Liver (tissue), 10 donors: ENCODE results near the gene SUPT5H. TPM values are rescaled to one million over a fixed set of nuclear protein-coding genes. Genes with fewer than 3 reads are reported as not detected.

ENCODE experiments used
- DNase-seq: peaks from one replicate; pipeline ENCODE4 v3.0.0-alpha.2; 2017; ENCODE audit warnings: low spot score
- H3K27ac ChIP-seq, 2 donors: one replicate each; pipeline ENCODE4 v1.7.0; 2013; ENCODE audit warnings: inconsistent platforms in 2 of 2, low read length in 2 of 2, control low read depth in 1 of 2, low read depth in 1 of 2, mild to moderate bottlenecking in 1 of 2
- H3K27me3 ChIP-seq, 4 donors: one replicate each; pipeline versions ENCODE4 v1.6.1 to v1.7.0; 2013; ENCODE audit warnings: low read length in 3 of 4, inconsistent platforms in 1 of 4, mild to moderate bottlenecking in 1 of 4, moderate library complexity in 1 of 4; ENCODE audit not compliant: control insufficient read depth in 4 of 4, insufficient read depth in 4 of 4
- H3K36me3 ChIP-seq, 4 donors: one replicate each; pipeline versions ENCODE4 v1.6.1 to v1.7.0; 2013; ENCODE audit warnings: low read length in 3 of 4, mild to moderate bottlenecking in 3 of 4, low read depth in 1 of 4, moderate library complexity in 1 of 4; ENCODE audit not compliant: control insufficient read depth in 4 of 4, insufficient read depth in 3 of 4
- H3K4me1 ChIP-seq, 4 donors: one replicate each; pipeline versions ENCODE4 v1.6.1 to v1.7.0; 2013; ENCODE audit warnings: low read length in 3 of 4, mild to moderate bottlenecking in 3 of 4, moderate library complexity in 1 of 4; ENCODE audit not compliant: control insufficient read depth in 4 of 4, insufficient read depth in 4 of 4
- H3K4me3 ChIP-seq, 3 donors: one replicate each; pipeline versions ENCODE4 v1.6.1 to v1.7.0; 2013; ENCODE audit warnings: low read length in 3 of 3, control low read depth in 1 of 3, low read depth in 1 of 3, mild to moderate bottlenecking in 1 of 3
- H3K9ac ChIP-seq, 2 donors: one replicate each; pipeline ENCODE4 v1.7.0; 2013; ENCODE audit warnings: low read length in 2 of 2, mild to moderate bottlenecking in 2 of 2, moderate library complexity in 2 of 2, control low read depth in 1 of 2, low read depth in 1 of 2
- H3K9me3 ChIP-seq, 4 donors: one replicate each; pipeline versions ENCODE4 v1.6.1 to v1.7.0; 2013; ENCODE audit warnings: low read length in 3 of 4; ENCODE audit not compliant: control insufficient read depth in 4 of 4
- FOXA1 ChIP-seq: IDR thresholded peaks from 2 replicates; pipeline ENCODE4 v1.6.1; 2016; ENCODE audit warnings: antibody characterized with exemption
- FOXA2 ChIP-seq: IDR thresholded peaks from 2 replicates; pipeline ENCODE4 v1.6.1; 2016; ENCODE audit warnings: antibody characterized with exemption
- GABPA ChIP-seq, 2 donors: IDR thresholded peaks in 1 of 2; conservative IDR thresholded peaks in 1 of 2; 2 replicates each; pipeline ENCODE4 v1.6.1; 2016; ENCODE audit warnings: antibody characterized with exemption in 2 of 2, mild to moderate bottlenecking in 1 of 2, moderate library complexity in 1 of 2
- HNF4A ChIP-seq, 2 donors: conservative IDR thresholded peaks; 2 replicates each; pipeline ENCODE4 v1.6.1; 2016; ENCODE audit warnings: antibody characterized with exemption in 2 of 2, mild to moderate bottlenecking in 2 of 2
- SP1 ChIP-seq: IDR thresholded peaks from 2 replicates; pipeline ENCODE4 v1.6.1; 2018; ENCODE audit warnings: antibody characterized with exemption, mild to moderate bottlenecking
- TAF1 ChIP-seq: conservative IDR thresholded peaks from 2 replicates; pipeline ENCODE4 v1.6.1; 2016; ENCODE audit warnings: antibody characterized with exemption, mild to moderate bottlenecking
- WGBS: extraction: QIAGEN DNeasy Blood & Tissue Kit; methylation state at CpG from one replicate; pipeline ENCODE4 v1.1.7; 2013; 5-methylcytosine and 5-hydroxymethylcytosine counted together
- polyA plus RNA-seq, 2 donors: library from polyadenylated mRNA; stranded (reverse) in 1 of 2; unstranded in 1 of 2; fragments of 200-250 nt in 1 of 2; fragments of >200 nt in 1 of 2; fragmentation: Nextera tagmentation in 1 of 2; extraction: Ambion mirVana in 1 of 2; gene quantifications; one replicate each; pipeline versions ENCODE4 v1.2.1 to v1.2.3, GENCODE V29; 2013 to 2015
- small RNA-seq: library from RNA; depleted of rRNA; stranded (forward); fragments of <200 nt; gene quantifications from one replicate; pipeline ENCODE3, GENCODE V24; 2014
- total RNA-seq, 2 donors: library from RNA; depleted of rRNA; stranded (reverse); fragments of >200 nt; gene quantifications; one replicate each; pipeline ENCODE4 v1.2.3, GENCODE V29; 2014
- TF ChIP-seq, protein P1 (sequence below): IDR thresholded peaks from 2 replicates; pipeline ENCODE4 v1.6.1; 2016; ENCODE audit warnings: antibody characterized with exemption, mild to moderate bottlenecking
- donor health status: healthy.
- donor health status: healthy.
- donor health status: healthy.
- donor health status: healthy.
- donor health status: healthy.

SUPT5H gene
- total and polyA plus RNA-seq, 4 donors, result 19.3 to 52.5 (median 45.2) TPM

DNA sequence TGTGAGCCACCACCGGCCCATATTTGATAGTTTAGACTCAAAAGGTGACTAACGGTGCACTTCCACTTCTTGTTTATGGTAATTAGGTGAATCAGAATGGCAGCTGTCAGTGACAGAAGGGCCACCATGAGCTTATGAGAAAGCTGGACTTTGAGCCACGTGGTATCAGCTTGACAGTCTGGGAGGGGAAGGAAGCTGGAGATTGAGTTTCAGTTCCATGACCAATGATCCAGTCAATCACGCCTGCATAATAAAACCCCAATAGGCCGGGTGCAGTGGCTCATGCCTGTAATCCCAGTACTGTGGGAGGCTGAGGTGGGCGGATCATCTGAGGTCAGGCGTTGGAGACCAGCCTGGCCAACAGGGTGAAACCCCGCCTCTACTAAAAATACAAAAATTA, 79.1 kb downstream of the SUPT5H start:
- no peaks in the 10 kb centered on the region for H3K9me3 ChIP-seq
- H3K4me1 ChIP-seq, result no peaks in the 10 kb centered on the region
- WGBS, result 86% methylated on average over 8 of the region's 8 CpGs
- DNase-seq, result no peak
- no peak overlapping the region for H3K9ac ChIP-seq
- no peak overlapping the region for H3K4me3 ChIP-seq
- TF ChIP-seq TAF1 (no peak), HNF4A (conservative IDR thresholded peaks at IDR 0.05) (no peak), GABPA (IDR thresholded peaks at IDR 0.05 in 1 of 2, conservative IDR thresholded peaks at IDR 0.05 in 1 of 2) (no peak), SP1 (no peak)
- TF ChIP-seq, protein P1, sequence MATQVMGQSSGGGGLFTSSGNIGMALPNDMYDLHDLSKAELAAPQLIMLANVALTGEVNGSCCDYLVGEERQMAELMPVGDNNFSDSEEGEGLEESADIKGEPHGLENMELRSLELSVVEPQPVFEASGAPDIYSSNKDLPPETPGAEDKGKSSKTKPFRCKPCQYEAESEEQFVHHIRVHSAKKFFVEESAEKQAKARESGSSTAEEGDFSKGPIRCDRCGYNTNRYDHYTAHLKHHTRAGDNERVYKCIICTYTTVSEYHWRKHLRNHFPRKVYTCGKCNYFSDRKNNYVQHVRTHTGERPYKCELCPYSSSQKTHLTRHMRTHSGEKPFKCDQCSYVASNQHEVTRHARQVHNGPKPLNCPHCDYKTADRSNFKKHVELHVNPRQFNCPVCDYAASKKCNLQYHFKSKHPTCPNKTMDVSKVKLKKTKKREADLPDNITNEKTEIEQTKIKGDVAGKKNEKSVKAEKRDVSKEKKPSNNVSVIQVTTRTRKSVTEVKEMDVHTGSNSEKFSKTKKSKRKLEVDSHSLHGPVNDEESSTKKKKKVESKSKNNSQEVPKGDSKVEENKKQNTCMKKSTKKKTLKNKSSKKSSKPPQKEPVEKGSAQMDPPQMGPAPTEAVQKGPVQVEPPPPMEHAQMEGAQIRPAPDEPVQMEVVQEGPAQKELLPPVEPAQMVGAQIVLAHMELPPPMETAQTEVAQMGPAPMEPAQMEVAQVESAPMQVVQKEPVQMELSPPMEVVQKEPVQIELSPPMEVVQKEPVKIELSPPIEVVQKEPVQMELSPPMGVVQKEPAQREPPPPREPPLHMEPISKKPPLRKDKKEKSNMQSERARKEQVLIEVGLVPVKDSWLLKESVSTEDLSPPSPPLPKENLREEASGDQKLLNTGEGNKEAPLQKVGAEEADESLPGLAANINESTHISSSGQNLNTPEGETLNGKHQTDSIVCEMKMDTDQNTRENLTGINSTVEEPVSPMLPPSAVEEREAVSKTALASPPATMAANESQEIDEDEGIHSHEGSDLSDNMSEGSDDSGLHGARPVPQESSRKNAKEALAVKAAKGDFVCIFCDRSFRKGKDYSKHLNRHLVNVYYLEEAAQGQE, result no peak
- no peaks in the 10 kb centered on the region for H3K27me3 ChIP-seq
- no peak overlapping the region for H3K27ac ChIP-seq
- peaks cover 0 to 2% (median 0%) of the 10 kb centered on the region in 4 donors for H3K36me3 ChIP-seq

DNA sequence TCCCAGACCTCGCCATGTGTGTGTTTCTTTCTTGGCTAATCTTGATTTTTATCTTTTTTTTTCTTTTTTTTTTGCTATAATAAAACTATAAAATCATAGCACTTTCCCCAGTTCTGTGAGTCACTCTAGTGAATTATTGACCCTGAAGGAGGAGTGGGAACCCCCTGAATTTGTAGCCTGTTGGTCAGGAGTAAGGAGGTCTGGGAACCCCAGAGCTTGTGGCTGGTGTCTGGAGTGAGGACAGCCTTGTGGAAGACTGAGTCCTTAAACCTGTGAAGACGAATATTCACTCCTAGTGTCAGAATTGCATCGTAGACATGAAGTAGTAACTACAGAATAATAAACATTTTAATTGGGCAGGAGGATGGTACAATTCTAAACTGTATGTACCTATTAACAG, 79.8 kb downstream of the SUPT5H start:
- WGBS, result 93% methylated on average over 3 of the region's 3 CpGs
- TF ChIP-seq FOXA2 (no peak), TAF1 (no peak), FOXA1 (no peak)
- H3K4me1 ChIP-seq, result no peaks in the 10 kb centered on the region
- no peak overlapping the region for H3K4me3 ChIP-seq
- DNase-seq, result no peak
- no peaks in the 10 kb centered on the region for H3K27me3 ChIP-seq
- no peak overlapping the region for H3K9ac ChIP-seq
- H3K36me3 ChIP-seq, result peaks cover 0 to 2% (median 0%) of the 10 kb centered on the region in 4 donors
- no peaks in the 10 kb centered on the region for H3K9me3 ChIP-seq
- no peak overlapping the region for H3K27ac ChIP-seq

Small RNAs within 50 kb of the gene (small RNA-seq; reads per million reads assigned to genes)
- gene MIR4530, result not detected

Other genes starting within 250 kb of the SUPT5H start
- gene NCCRP1, start 248.6 kb upstream of the SUPT5H start, total RNA-seq, result not detected
- gene NCCRP1, start 248.6 kb upstream of the SUPT5H start, polyA plus RNA-seq, result not detected
- gene SYCN, start 241.3 kb upstream of the SUPT5H start, total RNA-seq, result not detected
- not detected for gene SYCN, start 241.3 kb upstream of the SUPT5H start, polyA plus RNA-seq
- not detected for gene IFNL3, start 200.6 kb upstream of the SUPT5H start, total RNA-seq
- not detected for gene IFNL3, start 200.6 kb upstream of the SUPT5H start, polyA plus RNA-seq
- not detected for gene IFNL4, start 196.7 kb upstream of the SUPT5H start, total RNA-seq
- gene IFNL4, start 196.7 kb upstream of the SUPT5H start, polyA plus RNA-seq, result not detected
- gene IFNL2, start 177.2 kb upstream of the SUPT5H start, total RNA-seq, result not detected
- gene IFNL2, start 177.2 kb upstream of the SUPT5H start, polyA plus RNA-seq, result not detected
- gene IFNL1, start 149.2 kb upstream of the SUPT5H start, total RNA-seq, result not detected
- not detected for gene IFNL1, start 149.2 kb upstream of the SUPT5H start, polyA plus RNA-seq
- under 1 TPM; 0.75 to 0.98 TPM for gene LRFN1, start 124.7 kb upstream of the SUPT5H start, total RNA-seq
- under 1 TPM; 0.11 to 0.55 TPM for gene LRFN1, start 124.7 kb upstream of the SUPT5H start, polyA plus RNA-seq
- 10 to 100 TPM in 1 of 2 donors, 1 to 10 TPM in 1; 9.1 to 20.6 TPM for gene GMFG, start 109.5 kb upstream of the SUPT5H start, total RNA-seq
- gene GMFG, start 109.5 kb upstream of the SUPT5H start, polyA plus RNA-seq, result 10 to 100 TPM; 19.1 to 24.2 TPM
- 10 to 100 TPM; 22.5 to 38.4 TPM for gene SAMD4B, start 103.2 kb upstream of the SUPT5H start, total RNA-seq
- gene SAMD4B, start 103.2 kb upstream of the SUPT5H start, polyA plus RNA-seq, result 10 to 100 TPM; 17.3 to 39.4 TPM
- 10 to 100 TPM; 13.7 to 16.7 TPM for gene PAF1, start 54.5 kb upstream of the SUPT5H start, total RNA-seq
- 10 to 100 TPM; 21.2 to 29.4 TPM for gene PAF1, start 54.5 kb upstream of the SUPT5H start, polyA plus RNA-seq
- 10 to 100 TPM; 11.0 to 13.8 TPM for gene MED29, start 54.2 kb upstream of the SUPT5H start, total RNA-seq
- 10 to 100 TPM; 21.0 to 24.2 TPM for gene MED29, start 54.2 kb upstream of the SUPT5H start, polyA plus RNA-seq
- 1 to 10 TPM; 3.6 to 9.0 TPM for gene ZFP36, start 38.7 kb upstream of the SUPT5H start, total RNA-seq
- gene ZFP36, start 38.7 kb upstream of the SUPT5H start, polyA plus RNA-seq, result 10 to 100 TPM; 62.0 to 91.9 TPM
- gene PLEKHG2, start 32.9 kb upstream of the SUPT5H start, total RNA-seq, result 1 to 10 TPM; 3.7 to 4.5 TPM
- gene PLEKHG2, start 32.9 kb upstream of the SUPT5H start, polyA plus RNA-seq, result 1 to 10 TPM; 2.1 to 2.2 TPM
- gene RPS16, start 9.6 kb upstream of the SUPT5H start, total RNA-seq, result 100 to 1,000 TPM; 109 to 111 TPM
- 1,000 to 10,000 TPM in 1 of 2 donors, 100 to 1,000 TPM in 1; 324 to 1,094 TPM for gene RPS16, start 9.6 kb upstream of the SUPT5H start, polyA plus RNA-seq
- 10 to 100 TPM; 24.3 to 28.9 TPM for gene TIMM50, start 35.3 kb downstream of the SUPT5H start, total RNA-seq
- gene TIMM50, start 35.3 kb downstream of the SUPT5H start, polyA plus RNA-seq, result 10 to 100 TPM; 32.1 to 39.9 TPM
- gene DLL3, start 53.4 kb downstream of the SUPT5H start, total RNA-seq, result not detected
- gene DLL3, start 53.4 kb downstream of the SUPT5H start, polyA plus RNA-seq, result not detected
- gene SELENOV, start 69.6 kb downstream of the SUPT5H start, total RNA-seq, result not detected
- not detected for gene SELENOV, start 69.6 kb downstream of the SUPT5H start, polyA plus RNA-seq
- gene EID2B, start 87.3 kb downstream of the SUPT5H start, total RNA-seq, result 1 to 10 TPM; 1.1 to 1.4 TPM
- gene EID2B, start 87.3 kb downstream of the SUPT5H start, polyA plus RNA-seq, result 1 to 10 TPM in 1 of 2 donors, under 1 TPM in 1; 0.38 to 1.1 TPM
- gene EID2, start 94.6 kb downstream of the SUPT5H start, total RNA-seq, result 1 to 10 TPM; 3.3 to 8.5 TPM
- gene EID2, start 94.6 kb downstream of the SUPT5H start, polyA plus RNA-seq, result 1 to 10 TPM; 1.5 to 5.7 TPM
- not detected for gene LGALS13, start 156.9 kb downstream of the SUPT5H start, total RNA-seq
- gene LGALS13, start 156.9 kb downstream of the SUPT5H start, polyA plus RNA-seq, result not detected
- not detected for gene LGALS16, start 210.3 kb downstream of the SUPT5H start, total RNA-seq
- not detected for gene LGALS16, start 210.3 kb downstream of the SUPT5H start, polyA plus RNA-seq